ENCODE data around the gene SLC25A22. TPM values are rescaled to one million over a fixed set of nuclear protein-coding genes. Genes with fewer than 3 reads are reported as not detected.

SLC25A22 gene
- total and polyA plus RNA-seq, 9 of the 15 experiments (the other 6 are each of a cell fraction or from before 2014, with no cell fraction given), result 0.41 to 55.4 (median 11.4) TPM

- Histone ChIP-seq H3K4me3 (peak overlapping the region; percentile 99; the same call in 1 of the 2 replicates), H3K27ac (ENCODE audit: extremely low read depth, low read depth, low read length) (peak overlapping the region; percentile 98), H3K79me2 (ENCODE audit: control insufficient read depth, insufficient read depth, low read length) (peaks cover 62% of the 10 kb centered on the region), H4K20me1 (replicated peaks; ENCODE audit: control insufficient read depth, insufficient read depth, low read length) (peaks cover 24% of the 10 kb centered on the region), H3K4me2 (ENCODE audit: insufficient read depth, low read length) (peak overlapping the region; percentile 100), H3K27me3 (ENCODE audit: control insufficient read depth in 2 of 2, insufficient read depth in 2 of 2, low read length in 2 of 2) (no peaks in the 10 kb centered on the region), H3K9ac (ENCODE audit: insufficient read depth in 1 of 2, low read depth in 2 of 2, low read length in 2 of 2) (peak overlapping the region; percentile 94 to 98), H3K36me3 (ENCODE audit: control insufficient read depth, insufficient read depth, low read length) (peaks cover 48% of the 10 kb centered on the region), H3K9me3 (replicated peaks; ENCODE audit: control insufficient read depth, insufficient read depth, low read depth, low read length) (no peaks in the 10 kb centered on the region), H3K4me1 (replicated peaks in 1 of 2; ENCODE audit: control insufficient read depth in 2 of 2, insufficient read depth in 2 of 2, low read length in 2 of 2) (peaks cover 17 to 47% of the 10 kb centered on the region in 2 experiments; a peak in 4 of 5 replicates), H2AFZ (ENCODE audit: low read depth, low read length) (no peak overlapping the region), H3K9me1 (ENCODE audit: control insufficient read depth, insufficient read depth, low read length) (peaks cover 3% of the 10 kb centered on the region)
- in situ Hi-C loops (cut with MboI), result no loop called here
- DNase-seq (ENCODE audit: extremely low read depth in 1 of 4, low spot score in 3 of 4), result no peak
- intact Hi-C loops (cut with micrococcal nuclease), result no loop called here
- FAIRE-seq, result no peak
- WGBS (ENCODE audit: insufficient coverage, low coverage, missing lambda C conversion rate), result 84% methylated on average over 2 of the region's 3 CpGs
- no TSS peak for BruUV-seq (replicated peaks)
- ATAC-seq, result no peak
- ChIA-PET POLR2A (interaction anchor here (0.7 to 2.5 kb wide), 7 partner anchors 7 to 47 kb away, joined by 3 to 12 read pairs (median 4); partner anchors contain the start of gene PNPLA2), CTCF (ENCODE audit: low intra/inter-chr PET ratio) (no interaction called here)
- TF ChIP-seq SNRNP70 (optimal IDR thresholded peaks at IDR 0.05; ENCODE audit: low read depth, low read length), result peak; percentile 27
- TF ChIP-seq RBFOX2 (IDR thresholded peaks at IDR 0.05; ENCODE audit: low read depth, low read length), result peak; percentile 80
- peak; percentile 21 for TF ChIP-seq CHD7 (IDR thresholded peaks at IDR 0.05; ENCODE audit: low read depth, low read length)
- 0 out of 2 replicates have a peak, but pooled peaks have one; percentile 36 for TF ChIP-seq ZNF511 (CRISPR knock-in tag; IDR thresholded peaks at IDR 0.05)
- TF ChIP-seq CREBBP (IDR thresholded peaks at IDR 0.05; ENCODE audit: low read depth, low read length), result no peak
- TF ChIP-seq SPI1 (IDR thresholded peaks at IDR 0.05; ENCODE audit: borderline replicate concordance, low read depth, low read length), result no peak
- TF ChIP-seq POLR2A (conservative IDR thresholded peaks at IDR 0.05), result peak; percentile 10; the same call in 1 of the 2 replicates
- peak; percentile 14 for TF ChIP-seq RBM39 (optimal IDR thresholded peaks at IDR 0.05; ENCODE audit: low read depth, low read length)
- peak; percentile 64 for TF ChIP-seq POLR2G (IDR thresholded peaks at IDR 0.05; ENCODE audit: low read depth, low read length)
Measured at GRCh38 chr11:812390-812789, 14.3 kb upstream of the SLC25A22 start.

Data from K562 (cell line).